Measurements from ENCODE around the gene UBR2. TPM values are rescaled to one million over a fixed set of nuclear protein-coding genes. Genes with fewer than 3 reads are reported as not detected.

The UBR2 gene
- total RNA-seq, 4 donors from 2014 or later: 22.7 to 28.7 (median 25.3) TPM

- WGBS, 2 donors: 84 to 96% methylated on average over 7 to 11 of the region's 11 CpGs
Observed at GRCh38 chr6:42708096-42708495, 144.3 kb downstream of the UBR2 start.

GRCh38 chr6:42709871-42710270 is 146.0 kb downstream of the UBR2 start:
- WGBS, 2 donors: 92 to 100% methylated on average over 3 to 6 of the region's 6 CpGs
- intact Hi-C loops (cut with DNase I; ENCODE audit: low total_unique reads): no loop called here
- H3K4me3 ChIP-seq (ENCODE audit: low read depth, poor library complexity, severe bottlenecking): no peak overlapping the region
- DNase-seq (ENCODE audit: low spot score in 2 of 2): no peak
- TF ChIP-seq POLR2A (IDR thresholded peaks at IDR 0.05): no peak
- TF ChIP-seq CTCF (IDR thresholded peaks at IDR 0.05): no peak

More at GRCh38 chr6:42708096-42708495, 144.3 kb downstream of the UBR2 start:
- intact Hi-C loops (cut with DNase I; ENCODE audit: low total_unique reads): no loop called here
- DNase-seq (ENCODE audit: low spot score in 2 of 2): no peak
- TF ChIP-seq POLR2A (IDR thresholded peaks at IDR 0.05) (no peak), CTCF (IDR thresholded peaks at IDR 0.05) (no peak)
- H3K4me3 ChIP-seq (ENCODE audit: low read depth, poor library complexity, severe bottlenecking): no peak overlapping the region

GRCh38 chr6:42710316-42710715 is 146.5 kb downstream of the UBR2 start:
- TF ChIP-seq POLR2A (IDR thresholded peaks at IDR 0.05) (no peak), CTCF (IDR thresholded peaks at IDR 0.05) (no peak)
- no peak overlapping the region for H3K4me3 ChIP-seq (ENCODE audit: low read depth, poor library complexity, severe bottlenecking)
- WGBS, 2 donors: 58 to 59% methylated on average over 9 of the region's 9 CpGs
- intact Hi-C loops (cut with DNase I; ENCODE audit: low total_unique reads): no loop called here
- no peak for DNase-seq (ENCODE audit: low spot score in 2 of 2)

GRCh38 chr6:42711930-42712329 is 148.1 kb downstream of the UBR2 start:
- 90 to 92% methylated on average over 5 of the region's 5 CpGs for WGBS, 2 donors
- TF ChIP-seq POLR2A (IDR thresholded peaks at IDR 0.05) (no peak), CTCF (IDR thresholded peaks at IDR 0.05) (no peak)
- intact Hi-C loops (cut with DNase I; ENCODE audit: low total_unique reads): no loop called here
- no peak overlapping the region for H3K4me3 ChIP-seq (ENCODE audit: low read depth, poor library complexity, severe bottlenecking)
- DNase-seq (ENCODE audit: low spot score in 2 of 2): no peak

- DNase-seq (ENCODE audit: low spot score in 2 of 2): no peak
Observed at GRCh38 chr6:42714098-42714761, 150.4 kb downstream of the UBR2 start.

More at GRCh38 chr6:42714098-42714761, 150.4 kb downstream of the UBR2 start:
- no peak for TF ChIP-seq CTCF (IDR thresholded peaks at IDR 0.05)
- TF ChIP-seq POLR2A (IDR thresholded peaks at IDR 0.05): no peak
- H3K4me3 ChIP-seq (ENCODE audit: low read depth, poor library complexity, severe bottlenecking): no peak overlapping the region
- WGBS, 2 donors: 76 to 77% methylated on average over 4 of the region's 4 CpGs
- intact Hi-C loops (cut with DNase I; ENCODE audit: low total_unique reads): no loop called here

Measured in lower leg skin (tissue), 4 donors.